Occipital lobe (tissue), 2 donors: ENCODE data around the gene TBC1D9. TPM values are rescaled to one million over a fixed set of nuclear protein-coding genes. Genes with fewer than 3 reads are reported as not detected.

ENCODE experiments used
- DNase-seq: peaks from one replicate; lab custom pipeline; 2025; lab: John Stamatoyannopoulos, UW
- total RNA-seq: library from RNA; depleted of rRNA; stranded (reverse); fragments of >200 nt; gene quantifications from one replicate; pipeline ENCODE4 v1.2.3, GENCODE V29; 2014

The TBC1D9 gene
- total RNA-seq, 1 donor from 2014 or later, result 54.0 TPM

GRCh38 chr4:140695483-140695882 is 60.7 kb downstream of the TBC1D9 start:
- no peak for DNase-seq

- DNase-seq, result no peak
Measured at GRCh38 chr4:140693562-140693961, 62.6 kb downstream of the TBC1D9 start.

GRCh38 chr4:140691369-140691768 is 64.8 kb downstream of the TBC1D9 start:
- no peak for DNase-seq

DNA sequence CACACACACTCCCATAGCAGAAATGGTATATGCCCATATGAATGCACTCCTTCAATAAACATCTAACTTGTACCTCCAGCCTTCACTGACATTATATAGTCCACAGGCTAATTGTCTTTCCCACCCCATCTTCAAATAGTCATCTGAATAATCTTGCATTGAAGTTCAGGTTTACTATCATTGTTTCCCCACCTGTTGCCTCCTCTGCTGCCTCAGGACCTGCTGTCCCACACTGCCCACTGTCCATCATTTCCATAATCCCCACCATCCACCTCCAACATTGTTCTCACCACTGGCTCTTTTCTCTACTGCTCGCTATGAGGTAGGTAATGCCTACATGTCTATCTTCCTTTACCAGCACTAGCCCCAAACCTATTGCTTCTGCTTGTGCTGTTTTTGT is 66.1 kb downstream of the TBC1D9 start:
- DNase-seq, result no peak

- DNase-seq, result no peak
Measured at GRCh38 chr4:140689623-140690022, 66.6 kb downstream of the TBC1D9 start.

- DNase-seq, result no peak
Measured at GRCh38 chr4:140688711-140689598, 67.2 kb downstream of the TBC1D9 start.

GRCh38 chr4:140686796-140687195 is 69.4 kb downstream of the TBC1D9 start:
- DNase-seq, result no peak

- DNase-seq, result no peak
Measured at GRCh38 chr4:140684314-140684713, 71.9 kb downstream of the TBC1D9 start.

- no peak for DNase-seq
Measured at GRCh38 chr4:140681201-140681600, 75.0 kb downstream of the TBC1D9 start.

GRCh38 chr4:140680686-140681085 is 75.5 kb downstream of the TBC1D9 start:
- DNase-seq, result no peak

- DNase-seq, result no peak
Measured at GRCh38 chr4:140679576-140679975, 76.6 kb downstream of the TBC1D9 start.

DNA sequence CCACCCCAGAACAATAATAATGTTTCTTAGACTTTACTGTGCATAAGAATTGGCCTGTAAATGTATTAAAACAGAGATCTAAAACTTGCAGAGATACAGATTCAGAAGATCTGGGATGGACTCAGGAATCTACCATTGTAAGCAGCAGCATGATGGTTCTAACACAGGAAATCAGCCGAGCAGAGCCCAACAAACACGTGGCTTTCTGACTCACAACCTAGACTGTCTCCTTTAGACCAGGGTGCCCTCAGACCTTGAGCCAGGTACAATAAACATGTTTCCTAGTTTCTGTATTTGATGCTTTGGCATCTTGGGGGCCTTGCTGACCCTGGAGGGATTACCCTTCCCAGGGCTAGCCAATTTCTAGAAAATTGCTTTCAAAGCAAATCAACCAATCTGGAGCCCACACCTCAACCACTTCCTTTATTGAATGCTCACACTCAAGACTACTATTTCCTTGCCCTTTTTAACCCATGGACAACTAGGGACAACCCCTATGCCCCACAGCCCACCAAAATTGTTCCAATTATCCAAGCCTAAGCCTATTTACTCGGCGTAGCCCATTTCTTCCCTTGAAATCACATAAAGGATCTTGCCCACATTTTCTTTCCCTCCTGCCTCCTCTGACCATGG is 80.5 kb downstream of the TBC1D9 start:
- no peak for DNase-seq

DNA sequence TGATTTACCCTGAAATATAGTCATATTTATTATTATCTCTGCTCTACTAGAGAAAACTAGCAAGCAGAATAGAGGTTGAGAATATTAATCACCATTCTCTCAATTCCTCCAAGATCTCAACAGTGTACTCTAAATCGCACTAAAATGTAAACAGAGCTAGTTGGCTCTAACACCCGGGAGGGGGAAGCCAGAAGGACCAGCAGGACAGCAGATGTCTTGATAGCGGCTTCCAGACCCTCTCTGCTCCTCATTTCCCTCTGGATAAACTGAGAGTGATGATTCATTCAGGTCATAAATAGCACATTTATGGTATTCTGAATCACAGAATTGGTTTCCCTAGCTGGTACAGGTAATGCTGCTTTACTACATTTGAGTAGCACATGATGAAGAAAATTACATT is 82.5 kb downstream of the TBC1D9 start:
- DNase-seq, result no peak

GRCh38 chr4:140672416-140672815 is 83.8 kb downstream of the TBC1D9 start:
- DNase-seq, result no peak

DNA sequence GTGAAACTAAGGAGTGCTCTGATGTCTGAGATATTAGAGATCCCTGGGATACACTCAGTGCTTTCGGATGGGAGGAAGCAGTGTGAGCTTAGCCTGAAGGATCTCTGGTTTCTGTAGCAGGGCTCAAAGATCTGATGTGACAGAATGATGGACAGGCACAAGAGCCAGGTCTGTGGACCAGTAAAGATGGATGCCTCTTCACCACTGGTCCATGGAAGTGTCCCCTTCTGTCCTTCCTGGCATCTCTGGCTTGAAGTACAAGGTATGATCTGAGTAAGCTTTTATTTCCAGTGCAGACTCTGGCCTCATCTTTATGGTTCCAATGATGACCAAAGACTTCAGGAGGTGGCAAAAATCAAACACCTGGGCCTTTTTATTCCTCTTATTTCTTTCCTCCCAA is 88.1 kb downstream of the TBC1D9 start:
- DNase-seq, result no peak

DNA sequence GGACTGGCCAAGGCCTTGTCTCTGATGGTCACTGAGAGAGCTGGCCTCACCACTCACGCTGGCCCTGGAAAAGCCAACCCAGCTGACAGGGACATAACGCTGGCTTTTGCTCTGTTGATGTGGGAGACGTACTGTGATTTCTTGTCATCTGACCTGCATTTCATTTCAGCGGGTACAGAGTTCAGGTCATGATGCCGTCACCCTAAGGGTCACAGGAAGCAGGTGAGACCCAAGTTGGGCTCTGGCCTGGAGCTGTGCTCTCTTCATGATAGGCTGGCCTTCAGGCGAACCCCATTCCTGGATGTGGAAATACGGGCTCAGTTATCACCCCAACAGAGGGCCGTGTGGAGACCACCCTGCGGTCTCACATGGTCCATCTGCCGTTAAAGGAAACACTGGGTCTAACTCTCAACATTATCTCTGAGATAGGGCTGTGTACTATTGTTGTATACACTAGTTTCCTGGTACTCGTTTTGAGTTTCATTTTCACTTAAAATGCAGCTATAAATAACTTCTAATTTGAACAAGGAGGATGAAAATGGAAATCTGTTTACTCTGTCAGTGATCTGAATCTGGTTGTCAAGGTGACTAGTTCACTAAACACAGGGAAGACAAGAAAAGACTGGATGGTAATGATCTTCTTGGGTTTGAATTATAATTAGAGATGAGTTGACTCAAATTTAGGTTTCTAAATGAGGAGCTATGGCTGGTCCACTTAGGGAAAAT is 89.1 kb downstream of the TBC1D9 start:
- DNase-seq, result no peak

DNA sequence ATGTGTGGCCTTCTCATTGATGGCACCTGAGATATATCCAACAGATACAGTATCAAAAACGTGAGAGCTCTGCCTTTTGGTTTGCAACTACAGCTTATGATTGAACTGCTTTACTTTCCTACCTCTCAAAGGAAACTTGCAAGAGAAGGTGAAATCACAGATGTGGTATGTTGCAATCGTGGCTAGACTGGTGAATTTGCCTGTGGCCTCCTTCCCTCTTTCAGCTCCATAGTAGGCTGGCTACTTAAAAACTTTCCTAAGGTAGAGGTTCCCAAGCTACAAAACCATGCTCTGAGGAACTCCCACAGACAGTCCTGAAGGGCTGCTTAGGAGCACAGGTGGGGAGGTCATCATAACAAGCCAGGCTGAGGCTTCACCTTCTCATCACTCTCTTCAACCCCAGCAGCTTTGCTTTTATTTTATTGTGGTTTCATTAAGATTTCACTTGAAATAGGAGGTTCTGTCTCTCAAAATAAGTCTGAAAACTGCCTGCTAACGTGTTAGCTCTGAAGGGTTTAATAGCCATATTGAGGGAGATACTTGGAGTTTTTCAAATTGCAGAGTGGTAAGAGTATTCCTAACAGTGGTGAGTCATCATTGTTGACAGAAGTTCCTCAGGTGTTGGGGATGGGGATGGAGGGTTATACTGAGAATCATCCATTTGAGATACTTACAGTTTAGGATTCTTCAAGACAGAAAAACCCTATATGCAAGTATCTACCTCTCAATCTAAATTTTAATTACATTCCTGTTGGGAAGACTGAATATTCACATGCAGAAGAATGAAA is 93.9 kb downstream of the TBC1D9 start:
- no peak for DNase-seq

GRCh38 chr4:140661550-140661949 is 94.6 kb downstream of the TBC1D9 start:
- DNase-seq, result no peak

DNA sequence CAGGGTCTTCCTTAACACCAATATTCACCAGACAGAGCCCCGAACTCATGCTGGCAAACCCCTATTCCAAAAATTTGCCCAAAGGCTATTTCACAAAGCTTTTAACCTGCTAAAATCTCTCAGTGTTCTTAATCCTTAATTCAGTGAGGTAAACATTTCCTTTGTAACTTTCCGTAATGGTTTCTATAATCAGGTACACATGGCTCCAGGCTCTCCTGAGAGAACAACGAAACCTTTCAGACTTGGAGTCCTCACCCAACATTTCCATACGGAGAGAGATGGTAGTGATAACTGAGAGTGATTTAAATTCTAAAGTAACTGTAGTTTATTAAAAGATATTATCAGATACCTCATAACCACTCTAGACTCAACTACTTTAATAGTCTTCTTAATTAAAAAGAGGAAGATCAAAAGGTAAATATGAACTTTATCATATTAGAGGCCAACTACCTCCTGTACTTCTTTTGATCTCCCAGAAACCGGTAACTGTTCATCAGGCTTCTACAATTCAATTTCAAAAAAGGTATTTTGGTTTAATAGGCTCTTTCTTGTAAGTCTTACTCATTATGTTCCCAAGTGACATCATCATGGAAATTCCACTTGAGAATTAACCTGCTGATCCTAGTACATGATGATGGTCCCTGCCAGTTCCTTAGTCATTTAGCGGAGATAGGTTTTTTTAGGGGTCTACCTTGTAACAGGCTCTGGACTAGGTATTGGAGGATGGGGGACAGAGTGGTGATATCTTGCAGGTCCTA is 96.1 kb downstream of the TBC1D9 start:
- no peak for DNase-seq

- no peak for DNase-seq
Measured at GRCh38 chr4:140654495-140654814, 101.7 kb downstream of the TBC1D9 start.
